GM19043 (cell line): Measurements from ENCODE around the gene PDE4D.

Experiments
- ATAC-seq: cut with Tn5 transposase; IDR thresholded peaks from one replicate; pipeline ENCODE4 v1.9.1; 2021; ENCODE audit warnings: low read depth; ENCODE audit not compliant: unreplicated experiment

Gene PDE4D

DNA sequence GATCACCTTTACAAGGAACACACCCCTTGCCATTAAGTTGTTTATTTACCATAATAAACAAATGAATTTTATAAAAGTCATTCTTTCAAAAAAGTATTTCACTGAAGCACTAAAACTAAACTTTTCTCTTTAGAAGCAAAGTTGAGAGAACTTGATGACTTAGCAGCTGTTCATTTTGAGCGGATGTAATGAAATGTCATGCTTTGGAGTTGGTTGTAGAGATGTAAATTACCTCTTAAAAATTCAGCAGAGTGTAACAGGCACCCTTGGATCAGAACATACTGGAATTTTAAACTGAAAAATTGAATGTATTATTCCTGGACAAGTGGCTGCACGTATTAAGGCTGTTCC, 617.2 kb downstream of the PDE4D start:
- no peak for ATAC-seq

DNA sequence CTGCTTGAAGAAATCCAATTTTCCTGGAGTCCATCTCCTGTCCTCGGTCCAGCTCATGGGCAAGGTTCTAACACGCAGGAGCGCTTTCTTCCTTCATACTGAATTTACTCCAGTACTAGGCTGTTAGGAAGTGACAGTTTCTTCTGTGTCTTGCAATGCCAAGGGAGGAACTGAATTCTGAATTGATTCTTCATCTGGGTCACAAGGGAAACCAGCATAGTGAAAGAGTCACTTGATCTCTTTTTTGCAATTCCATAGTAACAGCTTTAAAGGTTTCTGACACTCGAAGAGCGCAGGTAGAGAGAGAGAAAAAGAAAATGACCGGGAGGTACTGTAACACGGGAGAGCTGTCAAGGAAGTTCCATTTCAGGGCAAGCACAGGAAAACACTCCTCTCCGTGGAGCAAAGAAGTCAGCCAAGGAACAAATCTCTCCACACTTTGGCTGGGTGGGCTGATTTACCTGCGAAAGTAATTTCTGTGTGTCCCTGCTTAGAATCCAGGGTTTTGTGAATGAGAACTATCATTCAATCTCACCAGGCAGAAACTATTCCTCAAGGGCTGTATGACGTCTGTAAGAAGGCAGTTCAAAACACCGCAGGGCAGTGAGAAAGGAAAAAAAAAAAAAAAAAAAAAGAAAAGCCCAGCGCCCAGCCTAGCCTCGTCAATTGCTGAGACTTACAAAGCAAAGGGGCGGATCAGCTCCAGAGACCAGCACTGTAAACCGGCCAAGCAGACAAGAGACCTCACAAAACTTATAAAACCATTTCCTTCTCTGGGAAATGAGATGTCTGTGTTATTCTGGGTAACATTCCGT, 617.8 kb downstream of the PDE4D start:
- ATAC-seq: no peak

DNA sequence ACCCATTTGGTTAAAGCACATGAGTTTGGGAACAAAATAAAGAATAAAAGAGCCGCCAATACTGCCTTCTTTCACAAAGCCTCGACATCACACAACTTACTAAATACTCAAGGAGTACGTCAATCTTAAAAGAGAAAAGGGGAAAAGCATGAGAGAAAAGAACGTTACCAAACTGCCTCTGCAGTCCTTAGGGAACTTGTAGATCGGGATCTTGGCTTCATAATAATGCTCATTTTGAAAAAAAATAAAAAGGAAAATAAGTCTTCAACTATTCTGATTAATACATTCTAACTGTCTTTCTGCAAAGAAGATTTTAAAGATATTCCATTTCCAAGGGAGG, 618.4 kb downstream of the PDE4D start:
- no peak for ATAC-seq

DNA sequence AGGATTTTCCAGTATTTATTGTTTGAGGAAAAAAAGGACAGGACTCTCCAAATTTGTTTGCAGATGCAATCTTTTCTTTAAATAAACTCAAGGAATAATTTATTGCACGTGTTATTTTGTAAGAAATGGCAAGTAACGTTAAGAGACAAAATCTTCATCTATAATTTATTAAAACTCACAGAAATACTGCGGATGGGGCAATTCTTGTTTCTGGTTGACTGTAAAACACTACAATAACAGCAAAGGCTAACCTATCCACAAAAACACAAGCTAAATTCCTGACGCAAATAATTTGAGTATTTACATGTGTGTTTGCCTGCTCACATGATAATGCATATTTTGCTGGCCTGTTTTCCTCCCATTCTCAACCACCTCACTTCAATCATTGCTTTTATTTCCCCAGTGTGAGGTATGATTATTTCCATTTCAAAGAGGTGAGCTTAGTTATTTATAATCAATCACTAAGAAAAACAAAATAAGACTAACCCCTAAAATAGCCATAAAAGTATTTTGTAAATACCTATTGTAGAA, 619.4 kb downstream of the PDE4D start:
- ATAC-seq: no peak

DNA sequence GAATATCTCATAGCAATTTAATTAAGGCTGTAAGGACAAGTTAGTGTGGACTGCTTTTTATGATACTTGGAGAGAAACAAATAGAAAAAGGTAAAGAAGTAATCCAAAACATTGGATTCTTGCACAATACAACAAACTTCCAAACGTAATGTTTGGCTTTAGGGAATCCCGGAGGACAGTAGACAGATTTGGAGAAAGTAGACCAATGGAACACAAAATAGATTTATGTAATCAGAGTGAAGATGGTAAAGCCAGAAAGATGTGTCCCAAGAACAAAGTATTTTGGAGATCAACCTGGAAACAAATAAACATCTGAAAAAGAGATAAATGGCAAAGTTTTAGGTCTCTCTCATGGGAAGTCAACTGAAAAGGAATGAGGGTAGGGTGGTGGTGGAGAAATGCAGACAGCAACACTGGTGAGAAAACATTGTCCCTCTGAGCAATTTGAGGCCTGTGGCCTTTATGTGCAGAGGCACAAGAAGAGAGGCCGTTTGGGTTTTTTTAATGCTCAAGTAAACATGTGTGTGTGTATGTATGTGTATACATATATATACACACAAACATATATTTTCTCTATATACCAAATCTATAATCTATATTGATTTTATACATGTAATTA, 620.6 kb downstream of the PDE4D start:
- no peak for ATAC-seq

DNA sequence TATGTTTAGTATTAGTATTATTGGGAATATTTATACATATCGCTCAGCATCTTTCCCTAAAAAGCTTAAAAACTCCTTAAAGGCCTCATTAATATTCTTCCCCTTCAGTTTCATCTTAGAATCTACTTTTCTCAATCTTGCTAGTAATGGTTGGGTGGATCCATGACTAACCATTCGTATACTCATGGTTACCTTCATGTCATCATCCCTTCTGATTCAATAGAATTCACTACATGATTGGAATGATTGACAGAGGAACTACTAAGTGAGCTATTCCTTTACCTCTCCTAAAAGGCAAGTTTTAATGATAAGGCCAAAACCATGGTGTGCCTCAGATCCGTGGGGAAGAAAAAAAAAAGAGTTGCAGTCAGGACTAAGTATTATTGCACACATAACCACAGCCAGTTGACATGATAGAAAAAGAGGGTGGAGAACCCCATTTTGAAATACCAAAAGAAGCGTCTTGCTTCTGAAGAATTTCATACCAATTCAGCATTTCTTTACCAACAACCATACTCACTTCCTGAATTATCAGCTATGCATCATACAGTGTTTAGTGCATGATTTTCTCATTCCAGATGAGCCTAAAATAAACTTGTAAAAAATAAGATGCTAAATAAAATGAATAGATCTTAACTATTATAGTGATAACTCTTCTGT, 624.6 kb downstream of the PDE4D start:
- no peak for ATAC-seq

DNA sequence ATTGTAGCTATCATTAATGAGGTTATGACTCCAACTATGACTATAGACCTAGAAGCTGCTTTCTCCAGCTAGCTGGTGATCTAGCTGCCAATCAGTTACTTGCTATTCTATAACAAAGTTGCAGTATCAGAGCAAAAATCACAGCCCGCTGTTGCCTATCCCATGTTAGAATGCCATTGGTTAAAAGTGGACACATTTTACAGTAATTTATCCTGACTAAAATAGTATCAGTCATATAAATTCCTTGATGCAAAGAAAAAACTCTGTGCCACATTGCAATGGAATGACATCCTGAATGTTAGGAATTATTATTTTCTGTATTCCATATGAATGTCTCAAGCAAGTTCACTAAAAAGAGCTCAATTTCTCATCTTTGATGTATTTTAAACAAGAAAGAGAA, 626.5 kb downstream of the PDE4D start:
- no peak for ATAC-seq

DNA sequence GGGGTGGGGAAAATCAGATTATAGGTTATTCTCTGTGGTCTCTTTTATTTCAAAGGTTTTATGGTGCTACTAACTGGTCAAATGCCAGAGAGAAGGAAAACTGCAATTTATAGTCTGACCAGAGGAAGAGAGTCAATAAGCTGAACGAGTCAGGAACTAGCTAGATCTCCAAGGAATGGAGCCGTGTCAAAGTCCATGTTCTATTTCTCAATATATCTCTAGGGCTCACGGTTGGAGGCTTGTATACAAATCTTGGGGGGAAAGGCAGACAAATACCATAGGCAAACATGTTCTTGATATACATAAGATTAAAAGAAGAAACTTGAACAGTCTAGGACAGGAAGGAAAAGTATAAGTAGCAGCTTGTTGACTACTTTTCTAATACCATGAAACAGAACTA, 627.1 kb downstream of the PDE4D start:
- ATAC-seq: no peak

DNA sequence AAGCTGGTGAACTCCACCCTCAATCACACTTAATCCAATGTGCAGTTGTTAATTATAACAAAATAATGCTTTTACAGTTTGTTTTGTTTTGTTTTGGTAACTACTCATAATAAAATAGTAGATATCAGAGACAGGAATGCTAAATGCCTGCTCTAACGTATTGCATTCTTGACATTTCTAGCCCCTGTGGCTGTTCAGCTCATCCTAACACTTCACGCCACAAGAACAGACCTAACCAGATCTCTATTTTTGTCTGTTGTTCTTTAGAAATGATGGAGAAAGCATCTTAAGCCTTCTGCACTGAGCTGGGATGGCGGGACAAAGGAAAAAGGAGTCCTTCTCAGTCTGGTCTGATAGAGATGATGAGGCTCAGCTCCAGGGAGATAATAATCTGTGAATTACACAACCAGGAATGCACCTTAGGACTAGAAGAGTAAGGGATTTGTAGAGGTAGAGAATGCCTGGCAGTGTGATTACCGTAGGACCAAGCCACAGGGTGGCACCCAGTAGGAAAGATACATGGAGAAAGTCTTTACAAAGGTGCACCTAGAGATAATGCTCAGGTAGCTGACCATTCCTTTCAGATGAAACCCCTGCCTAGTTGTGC, 628.8 kb downstream of the PDE4D start:
- ATAC-seq: no peak

DNA sequence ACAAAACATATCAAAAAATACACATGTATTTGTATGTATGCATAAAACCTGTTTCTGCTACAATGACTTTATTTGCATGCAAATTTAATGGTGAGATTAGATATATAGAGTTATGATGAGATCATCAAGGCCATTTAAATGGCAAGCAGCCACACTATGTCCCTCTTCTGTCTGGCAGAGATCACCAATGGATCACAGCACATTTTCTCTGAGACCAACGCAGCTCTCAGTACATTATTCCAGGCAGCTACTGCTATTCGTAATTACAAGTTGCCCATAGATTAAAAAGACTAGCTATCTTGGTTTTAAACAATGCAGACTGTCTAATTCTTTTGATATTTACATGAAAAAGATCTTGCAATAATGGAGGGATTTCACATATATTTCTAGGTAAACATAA, 629.5 kb downstream of the PDE4D start:
- ATAC-seq: no peak

DNA sequence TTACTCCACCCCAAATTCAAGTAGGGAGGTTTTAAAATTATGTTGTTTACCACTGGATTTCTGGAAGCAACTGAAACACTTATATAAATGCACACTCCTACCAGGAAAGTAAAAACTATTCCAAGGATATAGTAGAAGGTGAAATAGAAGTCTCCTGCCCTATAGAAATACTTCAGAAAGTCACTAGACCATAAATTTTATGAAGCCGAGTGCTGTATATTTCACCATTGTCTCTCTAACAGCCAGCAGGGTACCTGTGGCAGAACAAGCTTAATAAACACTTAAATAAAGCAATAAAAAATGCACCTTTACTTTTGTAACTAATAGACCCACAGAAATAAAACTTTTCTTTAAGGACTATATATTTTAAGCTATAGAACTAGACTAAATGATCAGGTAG, 631.6 kb downstream of the PDE4D start:
- ATAC-seq: no peak

DNA sequence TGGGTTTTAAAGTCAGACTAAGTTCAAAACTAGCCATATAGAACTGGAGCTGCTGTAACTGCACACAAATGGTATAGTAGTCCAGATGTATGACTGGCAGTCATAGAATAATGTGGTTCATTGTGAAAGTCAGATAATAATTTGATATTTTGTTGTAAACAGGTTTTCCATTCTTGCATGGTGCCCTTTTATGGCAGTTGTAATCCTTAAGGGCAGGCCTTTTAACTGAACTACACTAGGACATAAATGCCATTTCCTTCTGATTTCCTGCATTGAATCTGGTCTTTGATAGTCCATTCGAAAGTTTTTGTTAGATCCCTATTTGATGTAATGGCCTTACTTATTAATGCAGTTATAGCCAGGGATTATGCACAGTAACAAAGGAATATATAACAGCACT, 632.6 kb downstream of the PDE4D start:
- ATAC-seq: no peak

DNA sequence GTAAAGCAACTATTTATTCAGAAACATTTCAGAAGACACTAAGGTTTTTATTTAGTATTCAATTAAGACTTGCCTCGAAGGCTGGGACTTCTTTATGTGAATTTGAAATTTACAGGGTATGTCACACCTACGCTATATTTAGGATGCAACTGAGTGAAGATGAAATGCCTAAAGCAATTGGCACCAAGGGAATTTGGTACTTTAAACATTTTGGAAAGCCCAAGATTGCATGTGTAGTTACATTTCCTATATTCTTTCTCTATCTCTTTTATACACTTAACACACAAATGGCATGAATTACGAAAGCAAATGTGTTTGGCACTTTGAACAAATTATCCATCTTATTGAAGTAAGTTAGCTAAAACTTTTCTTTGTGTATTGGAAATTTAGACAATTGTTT, 633.3 kb downstream of the PDE4D start:
- no peak for ATAC-seq

DNA sequence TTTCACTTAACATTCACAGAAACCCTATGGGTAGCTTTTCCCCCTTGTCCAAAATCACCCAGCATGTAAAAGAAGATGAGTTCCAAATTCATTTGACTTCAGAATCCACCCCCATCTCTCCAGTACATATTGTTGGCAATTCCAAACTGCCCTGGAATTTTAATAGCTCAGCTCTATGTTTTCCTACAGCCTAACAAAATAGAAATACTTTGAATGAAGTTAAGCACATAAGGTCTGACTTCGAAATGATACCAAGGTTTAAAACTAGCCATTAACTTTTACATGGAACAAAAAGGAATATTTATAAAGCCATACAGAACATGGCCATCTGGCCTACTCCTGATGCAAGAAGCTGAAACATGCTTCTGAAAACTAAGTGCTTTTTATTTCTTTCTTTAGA, 634.3 kb downstream of the PDE4D start:
- ATAC-seq: no peak

DNA sequence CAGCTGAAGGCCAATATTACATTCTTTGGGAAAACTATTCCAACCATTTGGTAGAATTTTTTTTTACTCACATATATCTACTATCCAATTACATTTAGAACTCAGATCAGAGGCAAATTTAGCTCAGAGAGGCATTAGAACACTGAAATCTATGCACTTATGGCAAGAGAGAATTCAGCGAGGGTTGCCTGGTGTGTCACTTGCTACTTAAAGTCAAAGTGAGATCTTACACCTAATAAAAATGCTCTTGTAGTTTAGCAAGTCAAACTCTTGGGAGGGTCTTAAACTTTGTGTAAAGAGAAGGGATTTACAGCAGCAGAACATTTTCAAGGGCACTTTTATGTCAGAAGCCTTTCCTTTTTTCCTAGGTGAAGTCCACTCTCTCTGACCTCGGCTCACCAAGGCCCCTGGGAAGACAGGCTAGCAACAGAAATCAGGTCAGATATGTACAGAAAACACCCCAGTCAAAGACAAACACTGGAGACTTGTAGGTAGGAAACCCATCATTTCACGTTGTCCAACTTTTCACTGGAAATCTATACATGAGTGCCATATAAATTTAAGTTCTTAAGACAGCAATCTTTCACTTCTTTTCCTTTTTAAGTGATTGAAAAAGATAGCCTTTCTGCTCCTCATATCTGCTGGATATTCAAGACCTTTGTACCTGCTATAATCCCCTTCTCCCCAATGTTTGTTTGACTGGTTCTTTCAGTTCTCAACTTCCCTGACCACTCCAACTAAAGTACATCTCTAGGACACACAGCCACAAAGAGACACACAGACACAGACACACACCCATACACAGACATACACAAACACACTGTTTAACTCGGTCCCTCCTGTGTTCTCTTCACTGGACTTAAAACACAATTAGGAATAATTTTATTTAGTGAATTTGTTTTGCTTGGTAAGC, 635.8 kb downstream of the PDE4D start:
- ATAC-seq: no peak

DNA sequence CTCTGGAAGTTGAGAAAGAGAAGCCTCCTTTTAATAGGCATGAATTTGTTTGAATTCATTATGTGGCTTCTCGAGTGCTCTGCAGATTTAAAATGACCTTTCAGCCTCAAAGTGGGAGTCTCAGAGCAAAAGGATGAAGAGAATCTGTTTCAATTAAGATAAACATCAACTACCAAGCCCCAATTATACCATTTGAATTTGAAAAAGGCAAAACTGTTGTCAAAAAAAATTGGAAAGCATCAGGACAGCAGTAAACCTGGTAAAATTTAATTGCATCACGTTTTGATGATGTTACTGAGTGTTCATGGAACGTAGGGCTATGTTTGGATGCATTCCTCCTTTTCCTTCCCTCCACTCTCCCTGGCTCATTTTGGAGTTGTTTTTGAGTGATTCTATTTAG, 637.2 kb downstream of the PDE4D start:
- no peak for ATAC-seq

DNA sequence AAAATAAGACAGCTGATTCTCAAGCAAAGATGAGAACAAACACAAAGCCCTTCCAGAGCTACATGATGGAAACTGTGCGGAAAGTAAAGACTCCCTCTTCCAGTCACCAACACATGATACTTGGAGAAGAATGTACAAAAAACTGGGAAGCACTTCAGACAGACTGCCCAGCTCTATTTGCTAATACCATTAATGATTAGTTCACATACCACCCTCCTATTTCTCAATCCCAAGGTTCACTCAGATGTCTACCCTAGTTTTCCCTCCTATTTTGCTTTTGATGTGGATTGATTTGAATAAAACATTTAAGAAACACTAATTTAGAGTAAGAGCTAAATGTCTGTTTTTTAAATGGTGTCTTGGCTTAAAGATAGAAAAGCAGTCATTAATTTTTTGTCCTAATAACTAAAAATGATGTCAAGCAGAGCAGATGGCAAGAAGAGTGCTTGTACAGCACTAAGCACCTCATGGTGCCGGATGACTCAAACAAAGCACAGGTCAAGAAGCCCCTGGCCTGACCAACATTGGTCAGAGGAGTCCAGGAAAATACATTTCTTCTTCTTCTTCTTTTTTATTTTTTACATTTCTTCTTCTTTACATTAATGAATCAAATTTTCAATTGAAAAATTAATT, 639.4 kb downstream of the PDE4D start:
- ATAC-seq: no peak

DNA sequence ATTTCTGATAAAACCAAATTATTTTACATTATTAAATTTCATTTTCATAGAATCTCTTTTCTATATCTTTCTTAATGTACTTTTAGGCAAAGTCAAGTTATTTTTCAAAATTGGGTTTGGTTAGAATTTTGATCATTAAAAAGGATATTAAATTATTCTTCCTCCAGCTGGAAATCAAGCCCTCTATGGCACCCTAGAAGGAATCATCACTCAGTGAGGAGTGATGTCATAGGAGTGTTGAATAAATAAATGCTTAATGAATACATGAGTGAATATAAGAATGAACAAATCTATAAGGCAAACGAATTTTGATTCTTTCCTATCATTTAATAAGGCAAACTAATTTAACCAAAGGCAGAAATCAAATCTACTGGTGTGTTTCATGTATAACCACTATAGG, 639.9 kb downstream of the PDE4D start:
- no peak for ATAC-seq

DNA sequence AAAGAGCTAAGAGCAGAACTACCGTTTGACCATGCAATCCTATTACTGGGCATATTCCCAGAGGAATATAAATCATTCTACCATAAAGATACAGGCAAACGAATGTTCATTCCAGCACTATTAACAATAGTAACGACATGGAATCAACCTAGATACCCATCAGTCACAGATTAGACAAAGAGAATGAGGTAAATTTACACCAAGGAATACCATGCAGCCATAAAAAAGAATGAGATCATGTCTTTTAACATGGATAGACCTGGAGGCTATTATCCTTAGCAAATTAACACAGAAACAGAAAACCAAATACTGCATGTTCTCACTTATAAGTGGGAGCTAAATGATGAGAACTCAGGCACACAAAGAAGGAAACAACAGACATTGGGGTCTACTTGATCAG, 641.9 kb downstream of the PDE4D start:
- ATAC-seq: no peak

DNA sequence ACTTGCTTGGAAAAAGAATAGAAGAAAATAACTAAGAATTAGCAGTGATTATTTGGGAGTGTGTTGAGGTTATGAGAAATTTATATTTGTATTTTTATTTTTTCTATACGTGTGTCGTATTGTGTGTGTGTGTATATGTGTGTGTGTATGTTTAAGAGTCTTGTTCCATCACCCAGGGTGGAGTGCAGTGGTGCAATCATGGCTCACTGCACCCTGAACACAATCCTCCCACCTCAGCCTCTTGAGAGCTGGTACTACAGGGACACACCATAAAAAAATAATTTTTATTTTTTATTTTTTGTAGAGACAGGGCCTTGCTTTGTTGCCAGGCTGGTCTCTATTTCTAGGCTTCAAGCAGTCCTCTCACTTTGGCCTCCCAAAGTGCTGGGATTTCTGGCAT, 643.8 kb downstream of the PDE4D start:
- no peak for ATAC-seq
